ENCODE measurements around the gene SKIDA1.

Gene SKIDA1

DNA sequence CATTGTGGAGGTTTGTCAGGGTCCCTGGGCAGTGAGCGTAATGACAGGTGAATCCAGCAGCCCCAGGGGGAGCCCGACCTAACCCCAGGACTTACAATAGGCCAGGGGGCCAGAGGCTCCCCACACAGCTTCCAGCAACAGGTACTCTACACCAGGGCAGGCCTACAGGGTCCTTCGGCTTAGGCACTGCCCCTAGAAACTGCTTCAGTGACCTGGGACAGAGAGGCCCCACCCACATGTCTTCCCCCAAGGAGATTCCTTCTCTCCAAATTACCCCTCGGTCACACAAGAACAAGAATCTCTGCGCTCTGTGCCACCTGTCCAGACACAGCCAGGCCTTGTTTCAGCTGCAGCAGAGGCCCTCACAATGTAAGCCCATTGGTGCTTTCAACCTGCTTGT, 24.4 kb downstream of the SKIDA1 start:
- DNase-seq (ENCODE audit: low spot score), result no peak

- no peak for DNase-seq (ENCODE audit: low spot score)
Measured at GRCh38 chr10:21500578-21500910, 24.9 kb downstream of the SKIDA1 start.

DNA sequence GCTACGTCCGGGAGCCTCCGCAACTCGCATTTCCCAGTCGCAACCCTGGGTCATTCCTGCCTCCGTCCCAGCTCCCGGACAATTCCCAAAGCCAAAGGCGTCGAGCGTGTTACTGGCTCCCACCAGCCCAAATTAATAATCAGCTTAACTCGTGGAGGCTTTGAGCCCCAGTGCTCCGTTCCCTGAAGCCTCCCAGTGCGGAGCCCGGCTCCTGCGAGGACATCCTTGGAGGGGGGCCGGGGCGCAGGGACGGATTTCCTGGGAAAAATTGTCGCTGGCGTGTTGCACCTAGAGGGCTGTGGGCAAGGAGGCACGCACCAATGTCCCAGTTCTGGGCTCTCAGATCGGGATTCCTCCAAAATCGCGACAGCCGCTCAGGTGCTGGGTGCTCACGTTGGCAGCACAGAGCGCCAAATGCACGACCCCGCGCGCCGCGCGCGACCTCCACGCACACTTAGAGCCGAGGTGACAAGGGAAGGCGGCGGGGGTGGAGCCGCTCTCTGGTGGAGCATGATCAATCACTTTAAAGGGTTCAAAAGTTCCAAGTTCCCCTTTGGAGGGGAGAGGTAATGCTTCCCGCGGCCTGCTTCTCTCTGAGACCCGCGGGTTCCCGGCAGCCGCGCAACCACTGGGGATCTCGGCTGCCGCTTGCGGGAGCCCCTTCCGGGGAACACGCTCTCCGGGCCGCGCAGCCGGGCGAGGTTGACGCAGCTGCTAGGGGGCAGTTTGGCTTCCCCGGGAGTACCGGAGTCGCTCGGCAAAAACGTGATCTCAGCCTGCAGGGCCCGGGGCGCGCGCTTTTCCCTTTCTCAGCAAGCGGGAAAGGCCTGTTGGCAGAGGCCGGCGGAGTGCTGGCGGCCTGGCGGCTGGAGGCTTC, 25.5 kb downstream of the SKIDA1 start:
- DNase-seq (ENCODE audit: low spot score), result peak; percentile 82

DNA sequence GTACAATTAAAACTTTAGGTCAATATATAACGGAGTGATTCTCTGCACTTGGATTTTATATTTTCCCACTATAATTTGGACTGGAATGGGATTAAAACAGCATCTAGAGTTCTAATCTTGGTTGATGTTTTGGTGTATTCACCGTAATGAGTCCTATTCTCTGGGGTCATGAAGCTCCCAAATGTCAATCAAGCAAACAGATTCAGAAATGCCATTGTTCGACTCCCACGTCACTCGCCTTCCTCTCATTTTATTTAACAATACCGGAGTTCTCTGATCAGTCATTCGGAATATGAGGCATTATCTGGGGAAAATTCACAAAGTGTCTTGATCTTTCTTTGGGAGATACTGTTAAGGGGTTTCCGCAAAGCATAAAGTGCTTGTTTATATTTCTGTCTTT, 26.5 kb downstream of the SKIDA1 start:
- no peak for DNase-seq (ENCODE audit: low spot score)

GRCh38 chr10:21498377-21498776, 27.1 kb downstream of the SKIDA1 start:
- no peak for DNase-seq (ENCODE audit: low spot score)

- DNase-seq (ENCODE audit: low spot score), result peak; percentile 94
Measured at GRCh38 chr10:21497177-21497807, 28.2 kb downstream of the SKIDA1 start.

DNA sequence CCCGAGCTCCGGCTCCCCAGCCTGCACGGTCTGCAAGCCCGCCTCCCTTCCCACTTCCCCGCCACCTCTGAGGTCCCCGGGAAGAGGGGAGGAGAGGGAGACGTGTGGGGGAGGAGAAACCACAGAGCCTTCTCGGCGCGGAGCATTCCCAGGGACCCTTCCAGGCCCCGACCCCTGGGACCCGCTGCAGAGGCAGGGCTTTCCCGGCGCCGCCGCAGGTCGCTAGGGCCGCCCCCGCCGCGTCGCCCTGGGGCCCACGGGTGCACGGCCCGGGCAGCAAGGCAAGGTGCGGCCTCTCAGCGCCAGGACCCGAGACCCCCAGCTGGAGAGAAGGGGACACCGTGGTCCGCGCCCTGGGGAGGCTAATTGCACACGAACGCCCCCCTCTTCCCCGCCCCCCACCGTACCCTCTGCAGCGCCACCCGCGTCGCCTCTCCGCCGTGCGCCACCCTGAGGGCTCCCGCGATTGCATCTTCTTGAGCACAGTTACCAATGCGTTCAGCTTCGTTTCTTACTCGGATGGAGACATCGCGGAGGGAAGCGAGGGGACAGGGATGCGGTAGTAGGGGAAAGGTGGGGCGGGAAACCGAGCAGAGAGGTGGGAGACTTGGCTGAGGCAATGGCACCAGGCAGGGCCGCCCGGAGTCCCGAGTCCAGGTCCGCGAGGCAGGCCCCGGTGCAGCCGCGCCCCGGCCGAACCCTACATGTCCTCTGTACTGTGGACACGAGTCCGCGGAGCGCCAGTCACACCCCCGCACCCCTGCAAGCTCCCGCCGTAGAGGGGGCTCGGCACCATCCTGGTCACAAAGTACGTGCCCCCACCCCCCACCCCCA, 28.9 kb downstream of the SKIDA1 start:
- peak; percentile 84 for DNase-seq (ENCODE audit: low spot score)

DNA sequence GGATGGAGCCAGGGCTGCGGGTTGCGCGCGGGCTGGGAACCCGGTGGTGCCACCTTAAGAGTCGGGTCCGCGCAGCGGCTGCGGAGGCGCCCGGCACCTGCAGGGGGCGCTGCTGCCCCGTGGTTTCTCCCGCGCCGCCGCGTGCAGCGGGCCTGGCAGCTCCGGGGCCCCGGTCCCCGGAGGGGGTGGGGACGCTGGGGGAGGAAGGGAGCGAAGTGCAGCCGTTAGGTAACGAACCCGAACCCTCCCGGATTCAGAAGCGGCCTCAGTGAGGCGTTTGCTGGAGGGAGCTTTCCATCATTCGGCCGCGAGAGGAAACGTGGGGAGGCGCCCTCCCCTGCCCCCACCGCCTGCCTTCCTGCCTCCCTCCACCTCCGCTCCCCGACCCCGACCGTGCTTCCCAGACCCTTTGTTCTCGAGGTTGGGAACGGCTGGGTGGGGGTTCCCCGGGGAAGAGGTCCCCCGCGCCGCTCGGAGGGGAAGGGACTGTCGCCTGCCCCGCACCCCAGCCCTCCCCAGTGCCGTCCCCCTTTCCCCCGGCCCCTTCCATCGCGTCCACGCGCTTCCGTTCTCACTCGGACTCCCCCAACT, 29.6 kb downstream of the SKIDA1 start:
- peak; percentile 94 for DNase-seq (ENCODE audit: low spot score)

DNA sequence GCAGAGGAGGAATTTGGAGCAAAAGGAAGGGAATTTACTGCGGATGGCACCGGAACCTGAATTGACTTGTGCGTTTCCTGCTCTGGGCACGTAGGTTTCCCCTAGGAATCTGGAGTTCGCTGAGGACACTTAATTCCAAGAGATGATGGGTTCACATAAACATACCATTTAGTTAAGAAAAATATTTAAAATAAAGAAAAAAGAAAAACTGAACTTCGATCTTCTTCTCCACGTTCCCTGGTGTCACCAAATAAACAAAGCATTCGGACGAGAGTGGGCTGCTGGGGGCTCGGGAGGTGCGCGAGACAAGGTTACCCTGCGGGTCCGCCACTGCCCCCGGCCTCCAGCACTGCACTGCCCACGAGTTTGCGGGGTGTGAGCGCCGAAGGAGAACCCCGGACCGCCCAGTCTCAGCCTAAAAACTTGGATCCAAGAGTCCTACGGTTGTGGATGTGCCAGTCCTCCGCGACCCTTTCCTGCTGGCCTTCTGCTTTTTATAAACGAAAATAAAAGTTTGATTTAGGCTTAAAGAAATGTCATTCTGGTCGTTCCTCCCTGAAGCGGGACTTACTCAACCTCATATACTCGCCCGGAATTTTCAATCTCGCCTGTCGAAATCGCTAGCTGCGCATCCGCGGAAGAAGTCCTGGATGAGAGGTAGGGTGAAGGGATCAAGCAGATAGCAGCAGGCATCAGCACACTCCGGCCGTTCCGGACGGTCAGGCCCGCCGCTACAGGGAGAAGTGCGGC, 30.3 kb downstream of the SKIDA1 start:
- no peak for DNase-seq (ENCODE audit: low spot score)

DNA sequence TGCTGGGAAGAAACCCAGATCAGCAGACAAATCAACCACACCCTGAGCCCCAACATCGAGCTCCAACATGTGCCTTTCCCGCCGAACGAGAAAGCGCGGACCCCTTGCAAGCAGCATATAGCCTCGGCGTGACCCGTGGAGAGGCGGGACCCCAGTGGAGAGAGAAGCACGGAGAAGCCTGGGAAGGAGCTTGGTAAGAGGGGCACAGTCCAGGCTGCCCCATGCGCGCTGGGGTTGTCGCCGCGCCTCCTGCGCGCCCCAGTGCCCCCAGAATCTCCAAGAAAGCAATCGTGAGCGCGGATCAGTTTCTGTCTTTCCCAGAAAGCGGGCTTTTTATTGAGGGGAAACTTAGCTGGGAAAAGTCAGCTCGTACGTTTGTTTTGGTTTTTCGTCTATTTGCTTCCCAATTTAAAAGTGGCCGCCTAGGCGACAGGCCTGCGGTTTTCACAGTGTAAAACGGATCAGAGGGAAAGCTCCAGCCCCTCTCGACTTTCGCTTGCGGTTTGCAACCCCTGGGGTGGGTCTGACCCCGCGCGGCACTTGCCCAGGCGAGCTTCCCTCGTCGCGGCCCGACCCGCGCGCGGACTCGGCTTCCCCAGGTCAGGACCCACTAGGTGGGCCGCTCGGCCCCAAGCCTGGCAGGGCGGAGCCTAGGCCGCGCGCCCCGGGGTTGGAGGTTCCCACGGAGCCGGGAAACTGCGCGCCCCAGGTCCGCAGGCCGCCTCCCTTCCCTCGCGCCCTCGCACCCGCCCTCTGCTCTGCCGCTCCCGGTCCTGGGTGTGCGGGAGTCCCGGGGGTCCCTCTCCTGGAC, 31.1 kb downstream of the SKIDA1 start:
- peak; percentile 73 for DNase-seq (ENCODE audit: low spot score)

DNA sequence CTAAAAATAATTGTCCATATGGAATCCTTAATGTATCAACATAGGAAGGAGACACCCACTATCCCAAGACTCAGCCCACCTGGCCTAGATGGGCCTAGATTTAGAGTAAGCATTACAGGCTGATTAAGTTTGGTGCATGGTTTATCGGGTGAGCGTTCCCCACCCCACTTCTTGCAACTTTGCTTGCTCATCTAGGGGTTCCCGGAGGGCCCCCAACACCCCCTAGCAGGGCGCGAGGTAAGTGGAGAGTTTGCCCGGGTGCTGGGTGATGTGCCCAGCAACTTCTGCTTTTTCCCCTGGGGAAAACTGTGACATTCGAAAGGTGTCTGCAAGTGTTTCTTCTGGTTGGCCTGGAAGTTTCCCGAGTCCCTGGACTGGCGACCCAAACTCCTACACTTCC, 31.7 kb downstream of the SKIDA1 start:
- DNase-seq (ENCODE audit: low spot score), result peak; percentile 63

- DNase-seq (ENCODE audit: low spot score), result no peak
Measured at GRCh38 chr10:21492421-21492820, 33.1 kb downstream of the SKIDA1 start.

- DNase-seq (ENCODE audit: low spot score), result no peak
Measured at GRCh38 chr10:21490711-21491105, 34.8 kb downstream of the SKIDA1 start.

GRCh38 chr10:21490028-21490710, 35.3 kb downstream of the SKIDA1 start:
- no peak for DNase-seq (ENCODE audit: low spot score)

GRCh38 chr10:21488957-21489446, 36.5 kb downstream of the SKIDA1 start:
- DNase-seq (ENCODE audit: low spot score), result no peak

DNA sequence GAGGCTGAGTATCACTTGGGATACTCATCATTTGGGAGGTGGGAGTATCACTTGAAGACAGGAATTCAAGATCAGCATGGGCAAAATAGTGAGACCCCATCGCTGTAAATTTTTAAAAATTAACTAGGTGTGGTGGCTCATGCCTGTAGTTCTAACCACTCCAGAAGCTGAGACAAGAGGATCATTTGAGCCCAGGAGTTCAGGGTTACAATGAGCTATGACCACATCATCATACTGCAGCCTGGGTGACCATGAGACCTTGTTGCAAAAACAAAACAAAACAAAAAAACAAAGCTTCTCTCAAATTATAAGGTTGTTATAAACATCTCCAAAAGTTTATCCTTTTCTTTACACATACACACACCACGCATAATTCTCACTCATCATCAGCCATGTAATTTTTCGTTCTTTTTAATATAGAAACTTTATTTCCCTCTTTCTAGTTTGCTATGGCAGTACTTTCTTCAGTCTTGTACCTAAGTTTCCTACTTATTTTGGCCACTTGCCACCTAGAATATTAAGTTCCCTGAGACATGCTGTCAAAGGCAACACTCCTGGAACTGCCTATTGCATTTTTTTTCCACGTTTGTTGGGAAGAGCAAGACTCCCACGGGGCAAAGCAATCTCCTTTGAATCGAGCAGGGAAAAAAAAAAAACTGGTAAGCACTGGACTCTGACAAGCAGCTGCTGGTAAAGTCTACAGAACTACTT, 37.1 kb downstream of the SKIDA1 start:
- DNase-seq (ENCODE audit: low spot score), result no peak

DNA sequence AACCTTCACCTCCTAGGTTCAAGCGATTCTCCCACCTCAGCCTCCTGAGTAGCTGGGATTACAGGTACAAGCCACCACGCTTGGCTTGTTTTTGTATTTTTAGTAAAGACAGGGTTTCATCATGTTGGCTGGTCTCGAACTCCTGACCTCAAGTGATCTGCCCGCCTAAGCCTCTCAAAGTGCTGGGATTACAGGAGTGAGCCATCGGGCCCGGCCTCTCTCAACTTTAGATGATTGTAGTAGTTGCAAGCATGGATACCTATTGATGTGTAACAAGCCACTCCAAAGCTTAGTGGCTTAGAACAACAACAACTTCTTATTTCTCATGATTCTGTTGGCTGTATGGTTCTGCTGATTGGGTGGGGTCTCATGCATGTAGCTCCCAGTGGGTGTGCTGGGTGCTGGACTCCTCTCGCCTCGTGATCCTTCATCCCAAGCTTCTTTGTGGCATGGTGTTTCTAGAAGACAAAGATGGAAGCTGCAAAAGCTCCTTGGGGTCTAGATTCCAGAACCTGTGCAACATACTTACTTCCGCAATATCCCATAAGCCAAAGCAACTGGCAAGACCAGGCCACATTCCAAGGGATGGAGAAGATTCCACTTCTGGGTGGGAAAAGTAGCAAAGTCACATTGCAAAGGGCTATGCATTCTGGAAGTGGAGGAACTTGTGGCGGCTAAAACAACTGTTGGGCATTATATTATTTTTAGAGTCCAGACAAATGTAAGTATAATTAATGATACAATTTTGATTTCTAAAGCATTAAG, 37.9 kb downstream of the SKIDA1 start:
- DNase-seq (ENCODE audit: low spot score), result peak; percentile 22

- no peak for DNase-seq (ENCODE audit: low spot score)
Measured at GRCh38 chr10:21482821-21483220, 42.7 kb downstream of the SKIDA1 start.

DNA sequence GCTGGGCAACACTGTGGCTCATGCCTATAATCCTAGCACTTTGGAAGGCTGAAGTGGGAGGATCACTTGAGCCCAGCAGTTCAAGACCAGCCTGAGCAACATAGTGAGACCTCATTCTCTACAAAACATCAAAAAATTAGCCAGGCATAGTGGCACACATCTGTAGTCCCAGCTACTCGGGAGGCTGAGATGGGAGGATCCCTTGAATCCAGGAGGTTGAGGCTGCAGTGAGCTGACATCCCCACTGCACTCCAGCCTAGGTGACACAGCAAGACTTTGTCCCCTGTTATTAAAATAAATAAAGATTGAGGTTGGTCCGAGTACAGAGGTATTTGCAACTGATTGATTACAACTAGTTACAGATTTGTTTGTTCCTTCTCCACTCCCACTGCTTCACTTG, 44.1 kb downstream of the SKIDA1 start:
- DNase-seq (ENCODE audit: low spot score), result no peak
